Stimulated activated naive CD4-positive, alpha-beta T cell (primary cell): ENCODE results near the gene TENM4.
"Not testable (repeated sequence)": the region's sequence is repeated elsewhere in the genome, so short reads cannot be mapped to it uniquely, and the experiment has no call there.

Experiments
- DNase-seq, 6 experiments: peaks; one replicate each; lab custom pipeline; 2025; lab: John Stamatoyannopoulos, UW

Gene TENM4

DNA sequence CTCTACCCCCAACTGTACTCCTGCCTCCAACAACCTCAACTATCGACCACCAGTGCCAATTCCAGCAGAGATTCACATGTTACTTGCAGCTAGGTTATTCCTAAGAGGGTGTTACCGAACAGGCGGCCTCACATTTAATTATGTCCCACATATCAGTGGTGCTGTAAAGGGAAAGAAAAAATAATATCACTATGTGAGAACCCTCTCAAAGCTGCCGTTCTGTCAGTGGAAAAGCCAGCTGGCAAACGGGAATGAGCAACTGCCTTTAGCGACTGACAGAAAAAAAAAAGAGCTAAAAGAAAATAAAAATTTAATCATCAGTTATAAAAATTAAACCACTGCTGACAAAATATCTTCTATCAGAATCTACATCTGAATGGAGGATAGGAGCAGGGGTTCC is 595.3 kb downstream of the TENM4 start:
- DNase-seq: no peak

DNA sequence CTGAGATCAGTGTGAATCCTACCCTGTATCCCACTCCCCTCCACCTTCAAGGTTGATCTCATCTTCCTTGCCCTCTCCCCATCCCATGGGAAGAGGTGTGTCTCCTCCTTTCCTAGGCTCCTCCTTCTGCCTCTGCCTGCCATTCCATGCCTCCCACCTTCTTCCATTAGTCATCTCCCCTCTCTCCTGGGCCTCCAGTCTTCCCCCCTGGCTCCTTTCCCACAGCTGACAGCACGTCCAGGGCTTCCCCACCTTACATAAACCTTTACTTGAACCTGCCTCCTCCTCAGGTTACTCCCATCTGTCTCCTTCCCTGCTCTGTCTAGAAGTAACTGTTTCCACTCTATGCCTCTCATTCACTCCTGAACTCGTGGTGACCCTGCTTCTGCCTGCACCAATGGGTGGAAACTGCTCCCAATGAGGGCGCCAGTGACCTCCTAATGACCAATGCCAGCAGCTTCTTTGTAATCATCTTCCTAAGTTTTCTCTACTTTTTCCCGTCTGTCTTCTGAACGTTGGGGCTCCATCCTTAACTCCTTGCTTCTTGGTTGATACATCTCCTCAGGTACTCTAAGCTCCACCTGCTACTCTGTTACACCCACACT is 599.3 kb downstream of the TENM4 start:
- DNase-seq: no peak

DNA sequence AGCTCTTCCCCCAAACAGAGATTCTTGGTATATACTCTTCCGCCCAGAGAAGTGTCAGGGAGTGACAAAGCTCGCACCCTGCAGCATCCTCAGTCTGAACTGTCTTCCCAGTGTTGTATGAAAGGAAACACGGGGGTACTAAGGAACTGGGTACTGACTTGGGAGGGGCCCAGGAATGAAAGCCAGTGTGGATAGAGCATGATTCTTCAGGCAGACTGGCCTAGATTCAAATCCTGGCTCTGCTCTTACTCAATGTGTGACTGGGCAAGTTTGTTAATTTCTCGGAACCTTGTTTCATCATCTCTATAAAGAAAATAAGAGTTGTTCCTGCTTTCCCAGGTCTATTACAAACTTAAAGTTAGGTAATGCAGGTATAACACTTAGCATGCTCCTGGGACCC is 600.2 kb downstream of the TENM4 start:
- DNase-seq: no peak

DNA sequence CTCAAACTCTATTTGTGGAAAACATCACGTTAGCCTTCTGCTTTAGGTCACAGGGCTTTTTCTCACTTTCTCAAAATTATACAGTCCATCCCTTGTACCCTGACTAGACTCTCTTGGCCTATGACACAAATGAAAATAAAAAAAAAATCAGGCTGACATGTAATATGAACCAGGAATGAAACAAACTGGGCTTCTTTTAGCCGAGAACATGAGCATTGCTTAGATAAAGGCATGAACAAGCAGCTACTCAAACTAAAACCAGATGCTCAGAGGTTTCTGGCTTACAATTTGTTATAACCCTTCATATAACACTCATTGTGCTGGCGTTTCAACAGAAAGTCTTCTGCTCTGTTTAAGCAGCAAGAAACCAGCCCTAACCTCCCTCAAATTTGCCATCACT is 600.6 kb downstream of the TENM4 start:
- DNase-seq: no peak

DNA sequence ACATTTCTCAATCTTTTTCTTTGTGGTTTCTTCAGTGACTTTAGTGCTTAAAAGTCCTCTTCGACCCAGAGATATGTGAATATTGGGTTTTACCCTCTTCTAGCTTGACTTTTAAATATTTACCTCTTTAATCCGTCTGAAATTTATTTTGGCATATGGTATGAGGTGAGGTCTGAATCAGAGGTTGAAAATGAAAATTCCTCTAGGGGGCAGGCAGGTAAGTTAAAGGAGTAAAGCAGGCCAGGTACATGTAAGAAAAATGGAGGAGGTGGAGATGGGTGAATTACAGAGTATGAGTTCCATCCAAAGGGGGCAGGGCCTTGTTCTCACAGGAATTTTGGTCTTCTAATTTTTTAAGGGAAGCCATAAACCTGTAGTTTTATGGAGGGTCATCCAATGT is 602.4 kb downstream of the TENM4 start:
- no peak for DNase-seq

DNA sequence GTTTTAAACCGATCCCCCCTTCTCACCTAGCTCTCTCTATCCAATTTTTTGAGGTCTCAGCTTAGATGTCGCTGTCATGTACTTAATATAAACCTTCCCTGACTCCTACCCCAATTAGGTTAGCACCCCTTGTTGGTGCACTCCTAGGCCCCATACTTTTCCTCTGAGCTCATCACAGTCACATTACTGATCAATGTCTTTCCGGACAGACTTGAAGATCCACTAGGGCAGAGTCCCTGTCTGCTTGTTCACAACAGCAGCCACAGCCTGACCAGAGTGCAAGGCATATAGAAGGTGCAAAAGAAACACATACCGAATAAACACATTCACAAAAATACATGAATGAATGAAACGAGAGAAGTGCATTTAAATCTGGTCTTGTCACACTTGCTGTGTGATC is 605.2 kb downstream of the TENM4 start:
- DNase-seq: no peak

DNA sequence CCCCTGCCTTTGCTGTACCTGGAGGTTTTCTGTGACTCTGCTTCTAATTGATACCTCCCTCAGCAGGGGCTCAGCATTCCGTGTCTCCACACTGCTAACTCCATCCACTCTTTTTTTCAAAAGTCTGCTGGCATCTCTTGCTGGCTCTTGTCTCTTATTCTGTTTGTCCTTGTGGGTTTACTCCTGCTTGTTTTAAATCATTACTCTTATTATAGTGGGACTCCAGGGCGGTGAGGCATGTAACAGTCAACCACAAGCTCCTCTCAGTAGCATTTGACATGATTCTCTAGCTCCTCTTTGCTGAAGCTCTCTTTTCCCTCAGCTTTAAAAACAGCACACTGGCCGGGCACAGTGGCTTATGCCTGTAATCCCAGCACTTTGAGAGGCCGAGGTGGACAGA is 605.9 kb downstream of the TENM4 start:
- DNase-seq: no peak

DNA sequence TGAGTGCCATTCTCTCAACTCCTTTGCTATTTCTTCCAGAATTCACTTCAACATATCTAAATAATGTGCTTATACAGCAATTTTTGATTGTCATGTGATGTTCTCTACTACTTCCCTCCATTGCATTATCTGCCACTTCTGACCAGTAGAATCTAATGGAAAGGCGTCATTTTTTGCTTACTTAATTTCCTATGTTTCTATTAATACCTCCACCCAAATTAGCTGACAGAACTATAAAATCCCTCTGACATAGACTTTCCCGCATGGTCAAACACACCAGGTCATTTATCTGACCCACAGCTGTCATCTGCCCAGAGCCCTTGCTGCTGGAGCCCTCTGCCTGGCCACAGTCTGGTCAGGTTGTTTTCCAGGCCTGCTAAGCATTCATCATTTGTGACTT is 607.6 kb downstream of the TENM4 start:
- DNase-seq: no peak

DNA sequence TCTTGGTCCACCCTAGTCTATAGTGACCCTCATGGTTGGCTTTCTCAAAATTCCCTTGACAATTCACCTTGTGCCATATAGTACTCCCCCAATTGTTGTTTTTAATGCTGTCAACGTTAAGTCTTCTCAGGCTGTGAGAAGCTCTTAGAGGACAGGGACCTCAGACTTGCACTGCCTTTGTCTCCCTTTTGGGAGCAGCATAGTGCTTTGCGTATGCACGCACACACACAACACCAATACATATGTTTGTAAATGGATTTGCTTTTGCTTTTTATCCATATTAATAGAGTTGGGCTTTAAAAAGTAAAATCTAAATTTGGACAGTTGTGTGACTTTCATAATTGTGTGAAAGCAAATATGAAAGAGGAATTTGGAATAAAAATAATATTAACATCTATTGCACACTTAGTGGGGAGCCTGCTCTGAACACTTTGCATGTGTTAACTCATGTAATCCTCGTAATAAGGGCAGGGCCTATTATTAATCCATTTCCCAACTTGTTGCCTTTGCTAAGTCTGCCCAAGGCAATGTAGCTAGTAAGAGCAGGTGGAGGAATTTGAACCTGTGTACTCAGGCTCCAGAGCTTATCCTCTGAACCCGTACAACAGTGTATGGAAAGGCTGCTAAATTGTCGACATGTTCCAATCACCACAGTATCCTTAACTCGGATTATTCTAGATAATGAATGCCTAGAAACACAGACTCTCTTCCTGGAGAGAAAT is 608.4 kb downstream of the TENM4 start:
- DNase-seq: no peak

DNA sequence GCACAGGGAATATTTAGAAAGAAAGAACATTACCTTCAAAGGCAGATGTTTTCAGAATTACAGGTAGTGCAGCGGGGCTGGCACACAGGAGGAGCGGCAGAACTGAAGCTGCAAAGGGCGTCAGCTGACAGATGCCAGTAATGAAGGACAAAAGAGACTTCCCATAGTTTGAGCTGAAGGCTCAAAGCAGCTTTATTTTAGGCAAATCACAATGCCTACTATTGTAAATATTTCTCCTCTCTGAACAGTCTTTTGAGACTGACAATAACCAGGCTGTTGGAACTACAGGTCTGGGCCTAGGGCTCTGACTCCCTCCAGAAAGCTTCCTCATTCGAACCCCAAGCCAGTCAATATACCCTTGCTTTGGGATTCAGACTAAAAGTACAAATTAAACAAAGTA is 609.3 kb downstream of the TENM4 start:
- DNase-seq: no peak

DNA sequence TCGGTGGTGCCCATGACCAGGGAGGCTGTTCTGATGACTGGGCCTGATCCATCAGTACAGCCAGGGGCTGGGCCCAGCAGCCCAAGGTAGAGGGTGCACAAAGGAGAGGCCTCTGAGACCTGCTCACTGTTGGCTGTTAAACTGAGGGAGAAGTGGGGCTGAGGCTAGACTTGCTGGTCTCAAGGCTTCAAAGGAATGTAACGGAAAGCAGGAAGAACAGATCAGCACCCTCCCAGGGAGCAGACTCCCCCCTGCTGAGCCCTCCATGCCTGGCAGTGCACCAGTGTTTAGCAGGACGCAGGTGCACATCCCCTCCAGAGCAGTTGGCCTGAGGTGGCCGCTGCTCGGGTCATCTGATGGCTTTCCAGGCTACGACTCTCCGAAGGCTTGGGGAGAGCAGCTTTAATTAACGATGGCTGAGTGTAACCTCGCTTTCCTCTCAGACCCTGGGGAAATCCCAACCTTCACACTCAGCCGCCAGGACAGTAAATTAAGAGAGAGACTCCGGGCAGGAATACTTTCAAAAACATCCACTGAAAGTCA is 610.5 kb downstream of the TENM4 start:
- no peak for DNase-seq

DNA sequence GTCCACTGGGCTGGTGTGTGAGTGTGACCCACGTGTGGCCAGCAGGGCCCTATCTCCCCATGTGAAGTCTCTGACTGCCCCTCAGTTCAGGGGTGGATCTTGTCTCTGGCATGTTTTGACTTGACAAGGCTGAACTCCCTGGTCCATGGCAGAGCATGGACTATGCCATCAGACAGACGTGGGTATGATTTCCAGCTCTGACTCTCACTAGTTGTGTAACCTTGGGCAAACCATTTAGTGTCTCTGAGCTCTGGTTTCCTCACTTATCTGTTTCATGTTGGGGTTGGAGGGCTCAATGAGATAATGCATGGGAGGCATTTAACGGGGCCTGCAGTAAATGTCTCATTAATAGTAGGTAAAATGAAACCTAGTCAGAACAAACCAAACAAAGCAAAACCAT is 611.7 kb downstream of the TENM4 start:
- no peak for DNase-seq

DNA sequence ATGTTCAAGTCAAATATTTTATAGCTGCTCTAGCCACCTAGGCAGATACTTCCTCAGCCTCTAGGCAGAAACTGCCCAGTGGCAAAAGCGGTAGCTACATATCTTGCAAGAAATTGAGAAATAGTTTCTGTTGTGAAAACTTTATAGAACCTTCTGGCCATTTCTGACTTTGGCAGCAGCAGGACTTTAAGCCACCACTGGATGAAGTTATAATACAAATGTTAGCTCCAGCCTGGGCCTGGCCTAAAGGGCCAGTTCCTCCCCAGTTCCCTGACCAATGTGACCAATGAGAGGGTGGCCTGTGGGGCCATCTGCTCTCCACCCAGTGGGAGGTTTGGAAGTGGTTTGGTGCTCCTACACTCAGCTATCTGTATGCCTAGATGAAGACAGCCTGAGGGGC is 612.2 kb downstream of the TENM4 start:
- DNase-seq: no peak

DNA sequence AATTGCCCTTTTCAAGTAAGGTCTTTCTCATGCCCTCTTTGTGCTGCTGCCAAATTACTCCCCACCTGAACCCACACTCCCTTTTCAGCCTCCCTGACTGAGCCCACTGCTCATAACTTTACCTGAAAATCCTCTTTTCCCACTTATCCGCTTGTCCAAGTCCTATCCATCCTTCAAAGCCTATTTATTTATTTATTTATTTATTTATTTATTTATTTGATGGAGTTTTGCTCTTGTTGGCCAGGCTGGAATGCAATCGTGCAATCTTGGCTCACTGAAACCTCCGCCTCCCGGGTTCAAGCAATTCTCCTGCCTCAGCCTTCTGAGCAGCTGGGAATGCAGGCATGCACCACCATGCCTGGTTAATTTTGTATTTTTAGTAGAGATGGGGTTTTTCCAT is 613.5 kb downstream of the TENM4 start:
- DNase-seq: not testable (repeated sequence)

DNA sequence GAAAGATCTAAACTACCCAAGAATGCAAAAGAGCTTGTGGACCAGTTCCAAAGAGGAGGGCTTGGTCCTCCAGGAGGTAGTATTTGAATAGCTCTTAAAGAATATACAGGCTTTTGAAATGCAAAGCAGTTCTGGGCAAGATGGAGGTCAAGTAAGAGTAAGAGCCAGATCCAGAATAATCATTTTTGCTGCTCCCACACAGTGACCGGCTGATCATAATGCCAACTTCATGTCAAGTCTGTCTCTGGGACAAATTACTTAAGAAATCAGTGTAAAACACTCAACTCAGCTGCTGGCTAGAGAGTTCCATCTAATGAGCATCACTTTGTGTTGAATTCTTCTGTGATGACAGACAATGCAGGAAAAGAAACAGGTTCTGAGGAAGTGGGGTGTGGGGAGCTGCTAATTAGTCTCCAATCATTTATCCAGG is 615.2 kb downstream of the TENM4 start:
- no peak for DNase-seq

DNA sequence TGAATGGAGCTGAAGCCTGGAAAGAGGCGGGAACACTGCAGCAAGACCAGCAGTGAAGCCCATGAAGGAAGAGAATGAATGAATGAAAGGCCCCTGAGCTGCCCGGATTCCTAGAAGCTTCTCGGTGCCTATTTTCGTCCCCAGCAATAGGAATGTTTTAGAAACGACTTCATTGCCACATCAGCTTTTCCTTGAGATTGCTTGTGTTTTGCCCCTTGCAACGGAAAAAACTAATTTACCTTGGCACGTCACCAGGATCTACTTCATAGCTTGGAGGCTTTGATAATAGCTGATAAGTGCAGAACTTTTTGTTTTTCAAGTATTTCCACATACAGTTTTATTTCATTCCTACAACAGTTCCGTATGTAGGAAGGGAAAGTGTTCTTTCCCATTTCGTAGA is 617.2 kb downstream of the TENM4 start:
- DNase-seq: no peak

DNA sequence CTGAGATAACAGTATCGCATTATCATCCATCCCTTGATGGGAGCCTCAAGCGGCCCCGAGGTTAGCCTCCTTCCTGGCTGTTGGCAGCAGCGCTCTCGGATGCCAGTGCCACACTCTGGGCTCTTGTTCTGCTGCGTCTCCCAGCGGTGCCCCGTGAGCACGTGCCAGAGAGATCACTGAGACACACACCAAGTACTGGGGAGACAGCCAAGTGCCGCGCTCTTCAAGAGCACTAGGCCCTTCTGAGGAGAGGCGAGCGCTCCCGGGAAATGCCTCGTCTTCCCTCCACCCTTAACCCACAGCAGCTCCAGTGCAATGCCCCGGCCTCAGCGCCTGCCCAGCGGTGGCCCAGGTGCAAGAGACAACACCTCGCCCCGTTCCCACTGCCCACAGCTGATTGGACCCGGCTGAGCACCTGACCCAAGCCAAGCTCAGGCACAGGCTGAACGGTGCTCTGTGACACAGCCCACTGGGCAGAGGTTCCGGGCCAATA is 617.9 kb downstream of the TENM4 start:
- no peak for DNase-seq

DNA sequence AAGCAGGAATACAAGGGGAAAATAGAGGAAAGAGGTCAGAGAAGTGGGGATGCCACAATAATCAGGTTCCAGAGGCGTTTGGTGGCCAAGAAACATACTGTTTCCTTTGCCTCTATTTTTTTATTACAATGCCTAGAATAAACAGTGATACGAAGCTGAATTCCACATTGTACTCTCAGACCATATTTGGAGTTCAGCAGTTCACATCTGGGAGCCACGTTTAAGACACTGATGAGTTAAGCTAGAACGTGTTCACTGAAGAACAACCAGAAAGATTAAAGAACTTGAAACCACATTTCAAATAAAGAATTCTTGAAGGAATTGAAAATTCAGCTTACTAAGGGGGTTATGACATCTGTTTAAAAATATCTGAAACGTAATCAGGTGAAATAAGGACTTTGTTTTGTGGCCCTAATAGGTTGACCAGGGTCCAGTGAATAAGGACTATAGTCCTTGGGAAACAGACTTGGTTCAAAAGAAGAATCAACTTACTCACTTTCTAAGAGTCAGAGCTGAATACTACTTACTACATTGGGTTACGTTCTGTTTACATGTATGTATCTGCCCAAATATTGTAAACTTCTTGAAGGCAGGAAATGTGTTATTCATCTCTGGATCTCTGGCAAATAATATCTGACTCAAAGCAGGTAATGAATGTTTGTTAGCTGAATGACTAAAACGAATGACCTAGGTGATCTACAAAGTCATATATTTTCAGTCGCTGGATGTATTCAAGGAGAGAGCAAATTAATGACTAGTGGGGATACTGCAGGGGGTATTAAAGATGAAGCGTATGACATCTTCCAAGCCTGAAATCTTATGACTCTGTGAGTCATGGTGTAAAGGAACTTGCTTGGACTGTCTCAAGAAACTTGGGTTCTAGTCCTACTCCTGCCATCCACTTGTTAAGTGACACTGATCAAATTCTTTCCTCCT is 619.2 kb downstream of the TENM4 start:
- no peak for DNase-seq

DNA sequence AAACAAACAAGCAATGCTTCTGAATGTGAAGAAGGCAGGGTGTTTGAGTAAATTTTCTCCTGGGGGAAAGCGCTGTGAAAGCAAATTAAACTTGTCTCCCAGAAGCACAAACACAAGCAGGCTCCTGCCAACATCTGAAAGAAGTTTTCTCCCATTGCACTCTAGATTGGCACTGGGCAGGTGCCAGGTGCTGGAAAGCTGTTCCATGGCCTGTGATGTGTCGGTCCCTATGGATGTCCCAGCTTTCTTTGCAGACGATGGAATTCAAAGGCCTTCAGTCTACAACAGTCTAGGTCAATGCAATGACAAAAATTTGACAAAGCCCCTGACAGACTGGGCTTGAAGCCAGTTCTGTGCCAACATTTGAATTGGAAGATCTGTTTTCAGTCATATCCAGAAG is 620.1 kb downstream of the TENM4 start:
- no peak for DNase-seq

DNA sequence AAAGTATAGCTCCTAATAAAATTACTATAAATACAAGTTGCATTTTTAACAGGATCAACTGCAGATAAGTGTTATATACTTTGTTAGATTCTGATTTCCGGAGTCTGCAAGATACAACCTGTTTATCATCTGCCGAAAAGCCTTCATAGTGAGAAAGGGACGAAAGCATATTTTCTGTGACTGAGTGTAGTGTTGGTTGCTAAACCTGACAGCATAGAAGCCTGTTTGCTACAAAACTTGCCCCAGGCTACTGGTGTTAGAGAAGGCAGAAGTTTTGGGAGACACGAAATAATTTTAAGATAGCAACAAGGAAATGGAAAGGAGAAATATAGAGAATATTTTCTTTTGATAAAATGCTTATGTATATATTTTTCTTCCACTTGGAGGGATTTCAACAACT is 622.6 kb downstream of the TENM4 start:
- no peak for DNase-seq

DNA sequence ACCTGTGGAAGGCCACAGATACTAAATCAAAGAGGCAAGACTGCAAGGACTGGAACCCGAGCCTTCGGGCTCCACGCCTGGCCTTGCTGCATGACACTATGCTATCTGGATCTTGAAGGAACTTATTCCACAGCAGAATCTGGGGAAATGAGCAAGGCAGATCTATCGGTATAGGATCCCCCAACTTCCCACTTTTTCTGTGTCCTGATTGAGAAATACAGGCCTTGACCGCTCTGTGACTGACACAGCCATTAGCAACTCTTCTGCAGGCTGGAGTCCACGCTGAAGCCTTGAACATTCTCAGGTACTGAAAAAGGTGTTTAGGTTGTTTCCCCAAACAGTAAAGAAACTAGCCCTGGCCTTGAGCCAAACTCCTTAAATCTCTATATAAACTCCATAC is 625.0 kb downstream of the TENM4 start:
- DNase-seq: no peak

DNA sequence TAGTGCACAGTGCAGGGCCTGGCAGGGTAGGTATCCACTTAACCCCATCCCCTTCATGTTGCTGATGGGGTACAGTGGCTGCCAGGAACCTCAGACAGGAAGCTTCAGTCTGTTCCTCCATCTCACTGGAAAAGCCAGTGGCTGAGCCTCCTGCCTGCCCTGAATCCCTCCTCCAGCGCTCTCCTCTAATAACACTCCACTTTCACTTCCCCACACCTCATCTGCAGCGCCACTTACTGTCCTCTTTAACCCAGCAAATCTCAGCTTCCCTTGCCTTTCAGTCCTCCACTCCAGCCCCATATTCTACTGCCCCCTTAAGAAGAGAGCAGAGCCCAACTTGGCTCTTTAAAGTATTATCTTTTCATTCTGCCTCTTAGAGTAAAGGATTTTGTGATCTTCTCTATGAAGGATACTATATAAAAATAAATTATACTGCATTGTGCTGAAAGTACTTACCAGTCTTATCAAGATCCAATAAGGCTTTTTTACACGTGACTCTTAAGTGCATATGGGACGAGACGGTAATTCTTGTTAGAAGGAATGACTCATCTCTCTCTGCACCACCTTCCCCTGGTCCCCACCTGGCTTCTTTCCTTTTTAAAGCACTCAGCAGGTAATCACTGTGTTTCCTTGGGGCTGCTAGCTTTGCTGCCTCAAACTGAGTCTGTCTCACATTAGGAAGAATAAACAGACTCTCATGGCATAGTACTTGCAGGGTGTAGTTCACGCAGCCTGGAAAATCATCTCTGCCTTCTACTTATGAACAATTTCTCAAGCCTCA is 628.1 kb downstream of the TENM4 start:
- DNase-seq: no peak
